GM19467 (cell line): ENCODE results near the gene RSPH1.

ENCODE experiments used
- ATAC-seq: cut with Tn5 transposase; IDR thresholded peaks from one replicate; pipeline ENCODE4 v1.9.1; 2021; ENCODE audit warnings: mild to moderate bottlenecking, moderate library complexity; ENCODE audit not compliant: unreplicated experiment

Gene RSPH1

GRCh38 chr21:42532466-42533181 is 36.6 kb upstream of the RSPH1 start:
- ATAC-seq: no peak

- ATAC-seq: no peak
Observed at GRCh38 chr21:42531771-42532170, 35.7 kb upstream of the RSPH1 start.

DNA sequence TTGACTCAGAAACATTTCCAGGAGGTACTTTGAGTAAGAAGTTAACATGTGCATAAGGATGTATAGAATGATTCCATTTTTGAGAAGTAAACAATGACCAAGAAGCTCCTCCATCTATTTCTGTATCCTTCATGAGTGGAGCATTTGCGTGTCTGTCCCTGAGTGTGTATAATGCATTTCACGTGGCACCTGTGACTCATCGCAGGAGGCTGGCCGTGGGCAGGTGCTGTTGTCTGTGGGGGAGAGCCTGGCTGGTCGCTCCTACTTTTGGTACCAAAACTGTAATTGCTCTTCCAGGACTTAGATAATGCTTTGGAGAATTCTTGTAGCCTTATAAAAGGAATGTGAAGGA is 34.1 kb upstream of the RSPH1 start:
- no peak for ATAC-seq

DNA sequence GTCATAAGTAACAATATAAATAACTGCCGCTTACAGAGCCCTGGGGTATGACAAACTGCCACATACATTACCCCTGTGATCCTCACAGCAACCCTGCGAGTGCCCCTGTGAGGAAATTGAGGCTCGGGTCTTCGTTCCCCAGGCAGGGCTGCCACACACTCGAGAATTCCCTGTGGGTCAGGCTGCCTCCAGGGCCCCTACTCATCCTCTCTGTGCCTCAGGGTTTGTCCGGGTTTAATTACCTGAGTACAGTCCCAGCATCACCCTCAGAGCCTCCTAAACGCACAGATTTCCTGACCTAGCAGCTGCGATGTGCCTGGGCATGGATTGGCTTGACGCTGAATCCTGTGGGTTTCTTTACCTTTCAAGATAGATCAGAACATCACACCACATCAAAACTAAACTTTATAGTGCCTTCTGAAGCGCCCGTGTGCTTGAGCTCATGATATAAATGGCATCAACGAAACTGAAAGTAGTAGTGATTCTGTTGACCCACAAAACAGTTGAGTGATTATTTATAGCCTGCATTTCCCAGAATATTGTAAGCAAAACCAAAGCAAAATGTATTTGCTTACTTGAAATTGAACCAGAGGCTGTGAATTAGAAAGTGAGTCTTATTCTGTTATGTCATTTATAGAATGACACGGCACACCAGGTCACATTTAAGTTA is 31.6 kb upstream of the RSPH1 start:
- ATAC-seq: peak; percentile 37

DNA sequence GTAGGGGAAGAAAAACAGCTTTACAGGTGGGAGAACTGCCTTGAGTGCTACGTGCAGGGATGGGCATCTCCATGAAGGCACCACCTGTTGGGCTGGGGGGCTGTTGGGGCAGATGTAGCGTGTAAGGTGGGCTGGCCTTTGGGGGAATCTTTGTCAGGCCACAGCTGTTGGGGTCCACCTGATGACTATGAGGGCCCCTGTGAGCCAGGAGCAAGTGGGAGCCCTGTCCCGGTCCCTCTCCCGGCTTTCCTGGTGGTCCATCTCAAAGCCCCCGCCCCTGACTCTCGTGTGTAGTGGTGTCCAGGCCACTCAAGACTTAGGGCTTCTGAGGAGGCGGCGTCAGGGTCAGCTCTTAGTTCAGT is 31.1 kb upstream of the RSPH1 start:
- ATAC-seq: no peak

GRCh38 chr21:42526379-42526727 is 30.3 kb upstream of the RSPH1 start:
- ATAC-seq: no peak

DNA sequence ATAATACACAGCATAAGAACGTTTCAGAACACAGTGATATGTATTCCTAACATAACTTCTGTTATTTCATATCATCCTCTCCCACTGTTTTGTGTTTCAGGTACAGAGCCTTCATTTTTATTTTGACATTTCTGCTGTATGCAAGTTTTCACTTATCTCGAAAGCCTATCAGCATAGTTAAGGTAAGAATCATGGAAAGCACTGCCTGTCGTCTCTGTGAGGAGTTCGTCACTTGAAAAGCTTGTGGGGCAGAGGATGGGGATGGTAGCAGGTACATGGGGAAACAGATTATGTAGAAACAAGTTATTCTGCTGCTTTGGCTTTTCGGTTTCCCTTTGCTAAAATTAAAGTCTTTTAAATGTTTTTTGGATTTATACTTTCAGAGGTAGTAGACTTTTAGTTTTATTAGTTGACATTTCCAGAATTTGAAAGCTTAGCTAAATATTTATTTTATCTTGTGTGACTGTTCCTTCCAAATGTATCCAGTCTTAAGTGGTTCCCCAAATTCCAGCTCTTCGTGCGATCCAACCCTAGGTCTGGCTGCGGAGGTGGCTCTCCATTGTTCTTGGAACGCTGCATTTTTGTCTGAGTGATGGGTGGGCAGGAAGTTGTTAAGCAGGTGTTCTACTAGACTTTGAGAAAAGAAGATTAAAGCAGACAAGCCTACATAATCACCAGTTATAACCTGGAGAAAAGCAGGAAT is 29.8 kb upstream of the RSPH1 start:
- no peak for ATAC-seq

DNA sequence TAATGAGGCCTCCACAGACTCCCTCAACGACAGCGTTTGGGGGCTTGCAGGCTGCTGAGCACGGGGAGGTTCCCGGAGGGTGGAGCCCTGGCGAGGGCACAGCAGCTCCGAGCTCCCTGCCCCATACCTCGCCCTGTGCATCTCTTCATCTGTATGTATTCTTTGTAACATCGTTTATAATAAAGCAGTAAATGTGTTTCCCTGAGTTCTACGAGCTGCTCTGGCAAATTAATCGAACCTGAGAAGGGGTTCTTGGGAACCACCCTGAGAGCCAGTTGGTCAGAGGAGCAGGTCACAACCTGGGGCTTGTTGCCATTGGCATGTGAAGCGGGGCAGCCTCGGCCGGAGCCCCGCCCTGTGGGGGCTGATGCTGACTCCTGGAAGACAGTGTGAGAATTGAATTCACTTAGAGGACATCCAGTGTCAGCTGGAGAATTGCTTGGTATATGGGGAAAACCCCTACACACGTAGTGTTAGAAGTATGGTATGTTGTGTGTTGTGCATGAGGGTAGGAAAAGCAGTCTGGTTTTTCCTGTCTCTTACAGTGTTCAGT is 29.1 kb upstream of the RSPH1 start:
- ATAC-seq: peak; percentile 23

GRCh38 chr21:42524341-42525028 is 28.5 kb upstream of the RSPH1 start:
- ATAC-seq: peak; percentile 52

DNA sequence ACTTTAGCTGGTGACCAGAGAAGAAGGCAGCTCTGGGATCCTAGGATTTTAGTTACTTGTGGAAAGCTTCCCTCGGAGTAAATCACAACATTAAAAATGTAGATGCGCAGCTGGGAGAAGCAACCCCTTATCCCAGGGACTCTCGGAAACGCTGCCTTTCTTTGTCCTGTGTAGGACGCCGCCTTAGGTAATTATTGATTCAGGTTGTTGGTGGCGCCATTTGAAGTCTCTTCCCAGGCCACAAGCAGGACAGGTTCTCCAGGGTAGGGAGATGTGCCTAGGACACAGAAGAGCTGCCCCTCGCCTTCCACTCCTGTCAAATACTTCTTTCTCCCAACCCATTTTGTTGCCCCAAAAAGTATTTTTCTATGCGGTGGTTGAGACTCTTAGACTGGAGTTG is 27.9 kb upstream of the RSPH1 start:
- no peak for ATAC-seq

DNA sequence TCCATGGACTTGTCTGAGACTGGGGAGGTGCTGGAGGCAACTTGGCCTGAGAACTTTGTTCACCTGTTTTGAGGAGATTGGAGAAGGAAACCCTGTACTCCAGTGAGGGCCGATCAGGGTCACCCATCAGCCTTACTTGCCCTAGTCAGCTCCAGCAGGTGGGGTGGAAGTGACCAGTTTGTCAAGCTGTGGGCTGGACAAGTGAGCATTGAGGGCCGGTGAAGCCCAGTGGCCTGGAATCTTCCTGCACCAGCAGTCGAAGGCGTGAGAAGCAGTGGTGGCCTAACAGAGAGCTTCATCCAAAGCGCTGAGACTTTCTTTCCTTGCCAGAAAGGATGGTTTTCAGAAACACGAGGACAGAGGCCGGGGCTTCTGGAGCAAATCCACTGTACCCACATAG is 27.2 kb upstream of the RSPH1 start:
- no peak for ATAC-seq

GRCh38 chr21:42522771-42523170 is 26.7 kb upstream of the RSPH1 start:
- ATAC-seq: no peak

- ATAC-seq: no peak
Observed at GRCh38 chr21:42522271-42522670, 26.2 kb upstream of the RSPH1 start.

DNA sequence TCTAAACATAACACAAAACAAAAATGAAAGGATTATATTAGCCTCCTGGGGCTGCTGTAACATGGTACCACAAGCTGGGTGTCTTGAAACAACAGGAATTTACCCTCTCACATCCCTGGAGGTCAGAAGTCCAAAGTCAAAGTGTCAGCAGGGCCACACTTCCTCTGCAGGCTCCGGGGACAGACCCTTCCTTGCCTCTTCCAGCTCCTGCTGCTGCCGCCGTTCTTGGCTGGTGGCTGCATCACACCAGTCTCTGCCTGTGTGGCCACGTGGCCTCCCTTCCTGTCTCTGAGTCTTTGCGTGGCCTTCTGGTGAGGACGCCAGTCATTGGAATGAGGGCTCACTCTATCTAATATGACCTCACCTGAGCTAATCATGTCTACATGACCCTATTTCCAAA is 25.8 kb upstream of the RSPH1 start:
- no peak for ATAC-seq

- ATAC-seq: no peak
Observed at GRCh38 chr21:42521384-42521783, 25.4 kb upstream of the RSPH1 start.

- no peak for ATAC-seq
Observed at GRCh38 chr21:42520628-42521253, 24.7 kb upstream of the RSPH1 start.

DNA sequence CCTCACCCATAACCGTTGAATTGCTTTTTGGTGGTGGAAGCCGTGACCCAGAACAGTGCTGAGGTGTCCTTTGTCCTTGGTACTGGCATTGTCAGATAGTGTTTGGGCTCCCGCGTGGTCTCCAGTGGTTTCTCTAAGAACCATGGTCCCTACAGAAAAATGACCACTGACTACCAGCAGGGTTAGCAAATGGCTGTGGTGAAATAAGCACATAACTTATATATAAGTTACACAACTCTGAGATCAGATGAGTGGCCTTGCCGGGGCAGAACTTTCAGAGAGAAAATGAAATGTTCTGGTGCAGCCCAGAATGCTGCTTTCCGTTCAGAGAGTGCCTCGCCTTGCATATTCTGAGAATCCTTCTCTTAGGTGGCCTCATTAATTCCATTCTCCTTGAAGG is 22.6 kb upstream of the RSPH1 start:
- no peak for ATAC-seq

- ATAC-seq: no peak
Observed at GRCh38 chr21:42518215-42518614, 22.2 kb upstream of the RSPH1 start.

- ATAC-seq: no peak
Observed at GRCh38 chr21:42515708-42516502, 19.9 kb upstream of the RSPH1 start.

DNA sequence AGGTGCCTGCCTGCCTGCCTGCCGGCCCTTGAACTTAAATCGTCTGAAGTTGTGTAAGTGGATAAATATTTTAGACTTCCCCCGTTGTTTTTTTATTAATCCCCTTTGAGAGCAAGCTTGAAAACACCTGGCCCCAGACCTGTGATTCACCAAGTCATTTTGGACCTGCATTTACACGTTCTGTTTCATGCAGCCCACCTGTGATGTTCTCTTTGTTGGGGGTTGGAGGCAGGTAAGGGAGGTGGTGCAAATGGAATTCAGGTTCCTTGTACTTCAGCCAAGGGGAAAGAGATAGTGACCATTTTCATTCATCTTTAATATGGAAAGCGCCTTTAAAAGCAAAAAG is 18.8 kb upstream of the RSPH1 start:
- no peak for ATAC-seq
